ENCODE data around the gene CST3. TPM values are rescaled to one million over a fixed set of nuclear protein-coding genes. Genes with fewer than 3 reads are reported as not detected.
"Not testable (repeated sequence)": the region's sequence is repeated elsewhere in the genome, so short reads cannot be mapped to it uniquely, and the experiment has no call there.

The CST3 gene
- polyA plus RNA-seq, 3 donors: 116 to 150 (median 139) TPM

DNA sequence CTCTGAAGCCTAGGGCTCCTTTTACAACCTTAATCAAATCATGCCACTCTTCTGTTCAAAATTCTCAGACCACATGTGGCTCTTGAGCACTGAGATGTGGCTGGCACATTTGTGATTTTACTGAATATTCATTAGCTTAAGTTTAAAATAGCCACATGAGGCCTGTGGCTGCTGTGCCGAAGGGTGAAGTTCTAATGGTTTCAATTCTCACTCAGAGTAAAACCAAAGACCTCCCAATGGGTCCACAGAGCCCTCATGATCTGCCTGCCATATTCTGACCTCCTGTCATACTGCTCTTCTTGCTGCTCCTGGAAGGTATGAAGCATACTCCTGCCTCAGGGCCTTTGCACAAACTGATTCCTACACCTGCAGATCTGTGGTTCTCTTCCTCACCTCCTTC is 7.8 kb upstream of the CST3 start:
- no peak for DNase-seq (ENCODE audit: low read depth in 3 of 3, low spot score in 2 of 3)

DNA sequence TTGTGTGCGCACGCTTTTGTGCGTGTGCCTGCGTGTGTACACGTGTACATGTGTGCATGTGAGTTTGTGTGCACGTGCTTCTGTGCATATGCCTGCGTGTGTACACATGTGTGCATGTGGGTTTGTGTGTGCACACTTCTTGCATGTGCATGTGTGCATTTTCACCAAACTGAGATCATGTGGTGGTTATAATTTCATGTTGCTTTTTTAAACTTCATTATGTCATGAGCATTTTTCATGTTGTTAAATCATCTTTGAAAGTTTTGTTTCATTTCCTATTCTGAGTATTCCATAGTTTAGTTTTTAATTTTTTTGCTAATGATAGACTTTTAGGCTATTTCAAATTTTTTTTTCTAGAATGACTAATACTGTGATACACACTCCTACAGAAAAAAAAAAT is 6.4 kb upstream of the CST3 start:
- no peak for DNase-seq (ENCODE audit: low read depth in 3 of 3, low spot score in 2 of 3)

- no peak for DNase-seq (ENCODE audit: low read depth in 3 of 3, low spot score in 2 of 3)
These were observed 5.9 kb upstream of the CST3 start for GRCh38 chr20:23643659-23644058.

DNA sequence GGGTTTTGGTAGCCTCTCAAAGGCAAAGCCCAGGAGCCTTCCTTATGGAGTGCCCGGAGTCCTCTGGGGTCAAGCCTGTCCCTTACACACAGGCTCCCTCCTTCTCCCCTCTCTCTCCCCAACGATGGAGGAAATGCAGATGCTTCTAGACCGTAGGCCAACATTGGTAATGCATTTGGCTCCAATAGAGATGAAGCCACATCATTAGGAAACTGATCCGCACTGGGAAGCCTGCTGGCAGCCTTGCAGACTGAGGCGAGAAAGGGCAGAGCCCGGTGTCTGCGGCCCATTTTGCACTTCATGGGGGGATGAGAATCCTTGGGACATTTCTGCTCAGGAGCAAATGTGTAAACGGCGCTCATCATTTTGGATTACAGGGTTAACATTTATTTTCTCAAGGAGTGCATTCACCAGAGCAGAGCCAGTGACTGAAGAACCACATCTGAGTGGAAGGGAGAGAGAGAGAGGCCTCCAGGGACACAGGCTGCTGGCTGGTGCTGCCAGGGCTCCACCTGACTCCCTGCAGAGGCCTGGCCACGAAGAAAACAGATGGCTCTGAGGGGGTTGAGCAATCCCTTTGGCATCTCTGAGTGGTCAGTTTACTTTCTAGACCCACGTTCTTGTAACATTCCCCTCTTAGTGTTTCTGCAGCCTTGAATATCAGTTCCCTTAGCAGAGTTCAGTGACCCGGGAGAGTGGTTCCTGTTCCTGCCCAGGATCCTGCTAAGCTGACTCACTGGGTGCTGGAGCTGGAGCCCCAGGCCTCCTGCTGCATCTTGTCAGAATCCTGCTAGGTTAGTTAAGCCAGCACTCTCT is 4.4 kb upstream of the CST3 start:
- no peak for DNase-seq (ENCODE audit: low read depth in 3 of 3, low spot score in 2 of 3)

GRCh38 chr20:23640671-23641667 is 3.2 kb upstream of the CST3 start:
- no peak for DNase-seq (ENCODE audit: low read depth in 3 of 3, low spot score in 2 of 3)

DNA sequence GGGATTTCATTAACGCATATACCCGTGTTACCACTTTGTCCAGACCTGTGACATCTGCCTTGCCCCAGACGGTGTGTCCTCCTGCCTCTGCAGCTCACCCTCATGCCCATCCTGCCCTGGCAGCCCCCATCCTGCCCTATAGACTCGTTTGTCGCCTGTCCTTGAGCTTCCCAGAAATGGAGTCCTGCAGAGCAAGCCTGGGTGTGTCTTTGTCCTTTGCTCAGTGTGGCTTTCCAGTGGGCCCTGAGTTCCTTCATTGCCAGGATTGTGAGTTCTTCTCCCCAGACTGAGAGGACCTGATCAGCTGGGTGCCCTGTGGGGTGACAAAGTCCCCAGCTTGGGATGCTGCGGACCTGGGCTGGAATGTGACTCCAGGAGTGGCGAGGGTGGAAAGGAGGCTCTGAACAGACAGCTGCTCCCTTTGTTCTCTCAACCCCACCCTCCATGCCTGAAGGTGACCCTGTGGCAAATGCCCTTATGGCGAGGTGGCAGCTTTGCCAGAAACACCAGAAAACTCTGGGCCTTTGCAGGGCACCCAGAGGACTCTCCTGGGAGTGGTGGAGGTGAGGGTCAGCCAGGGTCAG is 2.4 kb upstream of the CST3 start:
- DNase-seq (ENCODE audit: low read depth in 3 of 3, low spot score in 2 of 3): no peak

- DNase-seq (ENCODE audit: low read depth in 3 of 3, low spot score in 2 of 3): no peak
These were observed 1.8 kb upstream of the CST3 start for GRCh38 chr20:23639490-23639958.

DNA sequence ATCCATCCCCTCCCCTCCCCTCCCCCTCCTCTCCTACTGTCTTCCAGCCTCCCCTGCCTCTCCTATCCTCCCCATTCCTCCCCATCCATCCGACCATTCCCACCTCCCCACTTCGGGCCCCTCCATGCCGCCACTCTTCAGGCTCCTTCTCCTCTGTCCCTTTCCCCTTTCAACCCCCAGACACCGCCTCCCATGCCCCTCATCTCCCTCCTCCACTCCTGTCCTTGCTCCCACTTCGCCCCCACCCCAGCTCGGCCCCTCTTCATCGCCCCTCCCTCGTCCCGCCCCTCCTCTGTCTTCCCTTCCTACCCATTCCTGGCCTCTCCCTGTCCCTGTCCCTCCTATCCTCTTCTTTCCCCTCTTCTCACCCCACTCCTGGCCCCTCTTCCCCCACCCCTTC is 554 bp upstream of the CST3 start:
- no peak for DNase-seq (ENCODE audit: low read depth in 3 of 3, low spot score in 2 of 3)

GRCh38 chr20:23636908-23637281 is 860 bp downstream of the CST3 start:
- DNase-seq (ENCODE audit: low read depth in 3 of 3, low spot score in 2 of 3): no peak

- no peak for DNase-seq (ENCODE audit: low read depth in 3 of 3, low spot score in 2 of 3)
These were observed 1.4 kb downstream of the CST3 start for GRCh38 chr20:23636182-23636907.

GRCh38 chr20:23635768-23636090 is 2.0 kb downstream of the CST3 start:
- not testable (repeated sequence) for DNase-seq (ENCODE audit: low read depth in 3 of 3, low spot score in 2 of 3)

GRCh38 chr20:23634985-23635767 is 2.6 kb downstream of the CST3 start:
- no peak for DNase-seq (ENCODE audit: low read depth in 3 of 3, low spot score in 2 of 3)

GRCh38 chr20:23634044-23634801 is 3.5 kb downstream of the CST3 start:
- DNase-seq (ENCODE audit: low read depth in 3 of 3, low spot score in 2 of 3): no peak

DNA sequence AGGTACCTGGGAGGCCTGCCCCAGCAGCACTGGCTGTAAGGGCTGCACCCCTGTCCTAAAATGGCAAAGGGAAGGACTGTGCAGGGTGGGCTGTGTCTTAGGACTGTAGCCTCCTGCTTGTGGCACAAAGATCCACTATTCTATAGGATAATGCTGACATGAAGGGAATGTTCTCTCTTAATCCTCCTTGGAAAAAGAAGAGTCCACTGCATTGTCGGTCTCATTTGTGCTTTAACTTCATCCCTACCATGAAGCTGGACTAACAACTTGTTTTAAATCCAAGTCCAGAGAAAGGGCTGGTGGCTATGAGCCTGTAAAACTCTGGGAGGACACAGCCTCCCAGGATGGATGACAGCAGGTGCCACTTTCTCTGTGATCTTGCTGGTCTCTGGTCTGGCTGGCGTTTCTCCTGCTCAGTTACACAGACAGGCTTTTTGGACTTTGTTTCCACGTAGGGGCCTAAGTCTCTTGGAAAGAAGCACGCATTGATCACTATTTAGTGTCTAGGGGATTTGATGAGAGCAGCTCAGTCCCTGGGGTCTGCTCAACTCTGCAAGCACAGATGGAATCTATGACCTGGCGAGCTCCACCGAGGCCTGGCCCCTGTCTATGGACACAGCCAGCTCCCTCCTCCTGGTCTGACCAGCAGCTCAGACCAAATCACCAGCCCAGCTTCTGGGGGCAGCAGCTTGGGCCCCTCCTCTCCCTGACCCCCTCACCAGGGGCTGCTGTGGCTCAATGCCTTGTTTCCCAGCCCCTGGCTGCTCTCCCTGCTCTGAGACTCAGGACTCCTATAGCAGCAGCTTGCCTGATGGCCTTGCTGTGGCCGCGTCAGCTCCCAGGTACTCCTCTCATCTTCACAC is 4.8 kb downstream of the CST3 start:
- no peak for DNase-seq (ENCODE audit: low read depth in 3 of 3, low spot score in 2 of 3)

DNA sequence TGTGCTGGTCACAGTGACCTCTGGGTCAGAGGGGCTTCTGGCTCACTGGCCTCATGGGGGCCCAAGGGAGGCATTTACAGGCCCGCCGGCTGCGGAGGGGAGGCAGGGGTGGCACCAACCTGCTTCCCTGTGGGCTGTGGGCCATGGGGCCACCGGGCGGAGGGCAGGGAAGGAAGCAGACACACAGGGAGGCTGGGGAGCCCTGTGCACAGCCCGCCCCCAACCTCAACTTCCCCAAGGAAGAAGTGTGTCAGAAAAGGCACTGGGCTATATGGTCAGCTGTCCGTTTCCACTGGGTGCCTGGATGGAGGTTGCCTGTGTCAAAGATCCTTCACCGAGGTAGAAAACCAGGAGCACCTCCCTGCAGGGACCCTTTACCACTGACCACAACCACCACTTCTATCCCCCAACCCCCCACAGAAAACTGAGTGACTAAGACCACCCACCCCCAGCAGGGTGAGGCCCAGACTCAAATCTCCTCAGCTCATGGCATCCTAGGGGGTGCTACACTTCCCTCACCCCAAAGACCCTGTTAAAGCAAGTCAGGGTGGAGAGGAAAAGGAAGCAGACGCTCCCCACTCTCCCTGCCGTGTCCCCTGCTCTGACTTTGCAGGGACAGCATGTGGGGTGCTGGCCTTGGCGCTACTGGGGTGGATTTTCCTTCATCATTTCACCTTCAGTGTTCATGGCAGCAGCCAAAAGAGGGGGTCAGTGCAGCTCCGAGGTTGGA is 5.6 kb downstream of the CST3 start:
- DNase-seq (ENCODE audit: low read depth in 3 of 3, low spot score in 2 of 3): no peak

- no peak for DNase-seq (ENCODE audit: low read depth in 3 of 3, low spot score in 2 of 3)
These were observed 6.4 kb downstream of the CST3 start for GRCh38 chr20:23631226-23631822.

DNA sequence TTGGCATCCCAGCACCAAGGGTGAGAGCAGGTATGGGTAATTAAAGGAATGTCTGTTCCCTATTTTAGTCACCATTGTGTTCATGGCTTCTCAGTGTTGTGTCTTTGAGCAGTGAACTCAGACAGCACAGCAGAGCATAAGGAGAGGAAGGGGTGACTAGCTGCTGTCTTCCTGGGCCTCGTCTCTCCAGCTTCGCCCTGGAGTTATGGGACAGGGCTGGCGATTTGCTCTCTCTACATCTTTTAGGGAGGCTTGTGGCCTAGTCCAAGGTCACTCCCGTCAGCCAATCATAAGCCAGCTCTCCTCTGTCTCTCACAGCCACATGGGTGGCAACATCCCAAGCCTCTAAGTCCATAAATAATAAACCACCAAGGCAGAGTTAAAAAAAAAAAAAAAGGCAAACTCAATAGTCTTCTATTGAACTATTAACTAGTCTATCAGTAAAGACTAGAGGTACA is 7.3 kb downstream of the CST3 start:
- no peak for DNase-seq (ENCODE audit: low read depth in 3 of 3, low spot score in 2 of 3)
